Endodermal cell (in vitro differentiated cells): ENCODE results near the gene BPTF. TPM values are rescaled to one million over a fixed set of nuclear protein-coding genes. Genes with fewer than 3 reads are reported as not detected.
A peak's percentile ranks its signal among the peaks of the same experiment; 100 is the strongest.

Experiments
- DNase-seq: peaks from one replicate; pipeline ENCODE4 v3.0.0-alpha.2; 2017
- H3K27ac ChIP-seq: 2 replicates; pipeline ENCODE4 v1.5.1; 2013; ENCODE audit warnings: mild to moderate bottlenecking, low read depth, low read length, moderate library complexity
- H3K27me3 ChIP-seq: 2 replicates; pipeline ENCODE4 v1.6.1; 2013; ENCODE audit warnings: mild to moderate bottlenecking, low read length, moderate library complexity; ENCODE audit not compliant: insufficient read depth, control insufficient read depth, poor library complexity, severe bottlenecking
- H3K36me3 ChIP-seq: 2 replicates; pipeline ENCODE4 v1.7.0; 2013; ENCODE audit warnings: mild to moderate bottlenecking, low read length, moderate library complexity; ENCODE audit not compliant: control insufficient read depth, insufficient read depth
- H3K4me1 ChIP-seq: one replicate; pipeline ENCODE4 v1.7.0; 2013; ENCODE audit warnings: low read length; ENCODE audit not compliant: control insufficient read depth, insufficient read depth
- H3K4me3 ChIP-seq: 2 replicates; pipeline ENCODE4 v1.5.1; 2013; ENCODE audit warnings: mild to moderate bottlenecking, low read length, moderate library complexity
- H3K9ac ChIP-seq: 2 replicates; pipeline ENCODE4 v1.6.1; 2013; ENCODE audit warnings: mild to moderate bottlenecking, low read length, moderate library complexity; ENCODE audit not compliant: poor library complexity, severe bottlenecking; ENCODE audit errors: extremely low read depth
- H3K9me3 ChIP-seq: 2 replicates; pipeline ENCODE4 v1.6.1; 2013; ENCODE audit warnings: mild to moderate bottlenecking, low read length, moderate library complexity; ENCODE audit not compliant: control insufficient read depth
- H3K27ac Mint-ChIP-seq: 2 replicates; pipeline ENCODE4 v1.8.0; 2020; ENCODE audit warnings: mixed read lengths
- H3K27me3 Mint-ChIP-seq: 2 replicates; pipeline ENCODE4 v1.8.0; 2021; ENCODE audit warnings: mild to moderate bottlenecking, mixed read lengths; ENCODE audit not compliant: insufficient read depth
- H3K36me3 Mint-ChIP-seq: 2 replicates; pipeline ENCODE4 v1.8.0; 2020; ENCODE audit warnings: low read depth, mixed read lengths
- H3K4me1 Mint-ChIP-seq: 2 replicates; pipeline ENCODE4 v1.8.0; 2020; ENCODE audit warnings: mixed read lengths
- H3K4me3 Mint-ChIP-seq: 2 replicates; pipeline ENCODE4 v1.8.0; 2020; ENCODE audit warnings: mild to moderate bottlenecking, moderate library complexity, mixed read lengths
- H3K9me3 Mint-ChIP-seq: 2 replicates; pipeline ENCODE4 v1.8.0; 2020; ENCODE audit warnings: mild to moderate bottlenecking, mixed read lengths
- CTCF ChIP-seq: fragments of 200-600 bp; sonication (generic); conservative IDR thresholded peaks from 2 replicates; pipeline ENCODE4 v1.5.0; 2021; ENCODE audit warnings: antibody characterized with exemption, mild to moderate bottlenecking
- WGBS, 2 experiments: methylation state at CpG; one replicate each; pipeline versions ENCODE4 v1.1.5 to v1.1.7; 2013; ENCODE audit warnings: missing lambda C conversion rate in 2 of 2, mixed read lengths in 1 of 2; ENCODE audit not compliant: insufficient coverage in 1 of 2, insufficient read length in 1 of 2; 5-methylcytosine and 5-hydroxymethylcytosine counted together
- total RNA-seq, 2 donors: library from RNA; stranded (reverse); fragmentation: NEBNext Ultra II Directional in 1 of 2; extraction: Animal tissue kit (Norgen Biotek cat#: 25700) in 1 of 2; gene quantifications; 2 replicates in 1 of 2; 3 replicates in 1 of 2; pipeline ENCODE4 v1.2.1, GENCODE V29; 2021

BPTF gene
- total RNA-seq, 2 donors from 2014 or later: 184 to 198 TPM

- DNase-seq: no peak
- H3K9me3 Mint-ChIP-seq: no peaks in the 10 kb centered on the region
- H3K4me1 Mint-ChIP-seq: peaks cover 22% of the 10 kb centered on the region
- Histone ChIP-seq H3K36me3 (no peaks in the 10 kb centered on the region), H3K27ac (no peak overlapping the region), H3K9me3 (no peaks in the 10 kb centered on the region), H3K4me1 (peaks cover 4% of the 10 kb centered on the region), H3K27me3 (peaks cover 14% of the 10 kb centered on the region), H3K4me3 (no peak overlapping the region), H3K9ac (no peak overlapping the region)
- H3K27me3 Mint-ChIP-seq: peaks cover 15% of the 10 kb centered on the region
- H3K36me3 Mint-ChIP-seq: peaks cover 2% of the 10 kb centered on the region
- 100% methylated on average over 3 of the region's 4 CpGs for WGBS, 2 experiments
- H3K4me3 Mint-ChIP-seq: no peak overlapping the region
- no peak for TF ChIP-seq CTCF
- H3K27ac Mint-ChIP-seq: no peak overlapping the region
Observed at GRCh38 chr17:67990909-67991308, 165.6 kb downstream of the BPTF start.

- no peak for DNase-seq
- Mint-ChIP-seq H3K36me3 (peaks cover 2% of the 10 kb centered on the region), H3K9me3 (no peaks in the 10 kb centered on the region), H3K4me3 (peak overlapping the region; percentile 88), H3K4me1 (peaks cover 24% of the 10 kb centered on the region), H3K27me3 (peaks cover 30% of the 10 kb centered on the region), H3K27ac (peak overlapping the region; percentile 94)
- no peaks in the 10 kb centered on the region for H3K36me3 ChIP-seq
- H3K4me1 ChIP-seq: peaks cover 4% of the 10 kb centered on the region
- WGBS, 2 experiments: 20 to 27% methylated on average over 11 to 17 of the region's 18 CpGs
- peak overlapping the region; percentile 82 for H3K4me3 ChIP-seq
- H3K27me3 ChIP-seq: peaks cover 25% of the 10 kb centered on the region
- H3K27ac ChIP-seq: no peak overlapping the region
- no peak for TF ChIP-seq CTCF
- H3K9me3 ChIP-seq: no peaks in the 10 kb centered on the region
- H3K9ac ChIP-seq: peak overlapping the region; percentile 69
Observed at GRCh38 chr17:67992548-67993152, 167.3 kb downstream of the BPTF start.

GRCh38 chr17:67993153-67993997 lies 168.1 kb downstream of the BPTF start:
- Histone ChIP-seq H3K9me3 (no peaks in the 10 kb centered on the region), H3K27ac (peak overlapping the region; percentile 71), H3K27me3 (peaks cover 25% of the 10 kb centered on the region), H3K4me3 (peak overlapping the region; percentile 82), H3K4me1 (peaks cover 4% of the 10 kb centered on the region), H3K36me3 (no peaks in the 10 kb centered on the region), H3K9ac (peak overlapping the region; percentile 69)
- Mint-ChIP-seq H3K4me1 (peaks cover 24% of the 10 kb centered on the region), H3K27me3 (peaks cover 33% of the 10 kb centered on the region), H3K4me3 (peak overlapping the region; percentile 88), H3K9me3 (no peaks in the 10 kb centered on the region), H3K27ac (peak overlapping the region; percentile 94), H3K36me3 (peaks cover 2% of the 10 kb centered on the region)
- 0% methylated on average over 32 to 144 of the region's 144 CpGs for WGBS, 2 experiments
- peak; percentile 94 for DNase-seq
- no peak for TF ChIP-seq CTCF
